Measurements from ENCODE around the gene PKNOX1.
"Not testable (repeated sequence)": the region's sequence is repeated elsewhere in the genome, so short reads cannot be mapped to it uniquely, and the experiment has no call there.

Gene PKNOX1

GRCh38 chr21:43045876-43046821, 71.8 kb downstream of the PKNOX1 start:
- not testable (repeated sequence) for DNase-seq (ENCODE audit: low read depth)

GRCh38 chr21:43053112-43053511, 78.8 kb downstream of the PKNOX1 start:
- not testable (repeated sequence) for DNase-seq (ENCODE audit: low read depth)

GRCh38 chr21:43062955-43063664, 88.7 kb downstream of the PKNOX1 start:
- DNase-seq (ENCODE audit: low read depth) = not testable (repeated sequence)

- not testable (repeated sequence) for DNase-seq (ENCODE audit: low read depth)
Measured at GRCh38 chr21:43064265-43064917, 90.0 kb downstream of the PKNOX1 start.

GRCh38 chr21:43065991-43066390, 91.6 kb downstream of the PKNOX1 start:
- DNase-seq (ENCODE audit: low read depth) = not testable (repeated sequence)

GRCh38 chr21:43066690-43067089, 92.3 kb downstream of the PKNOX1 start:
- DNase-seq (ENCODE audit: low read depth) = not testable (repeated sequence)

GRCh38 chr21:43068065-43068464, 93.7 kb downstream of the PKNOX1 start:
- not testable (repeated sequence) for DNase-seq (ENCODE audit: low read depth)

- not testable (repeated sequence) for DNase-seq (ENCODE audit: low read depth)
Measured at GRCh38 chr21:43069682-43070081, 95.3 kb downstream of the PKNOX1 start.

GRCh38 chr21:43072742-43073141, 98.4 kb downstream of the PKNOX1 start:
- DNase-seq (ENCODE audit: low read depth) = not testable (repeated sequence)

- DNase-seq (ENCODE audit: low read depth) = not testable (repeated sequence)
Measured at GRCh38 chr21:43074401-43075169, 100.2 kb downstream of the PKNOX1 start.

- not testable (repeated sequence) for DNase-seq (ENCODE audit: low read depth)
Measured at GRCh38 chr21:43075170-43076022, 101.0 kb downstream of the PKNOX1 start, which contains the start of gene CBS. CBS (minus strand) TSS chr21:43075835; CDS start chr21:43072193, 3,642 bp downstream.

GRCh38 chr21:43076023-43076637, 101.8 kb downstream of the PKNOX1 start:
- DNase-seq (ENCODE audit: low read depth) = not testable (repeated sequence)

GRCh38 chr21:43076643-43077042, 102.3 kb downstream of the PKNOX1 start:
- DNase-seq (ENCODE audit: low read depth) = not testable (repeated sequence)

- not testable (repeated sequence) for DNase-seq (ENCODE audit: low read depth)
Measured at GRCh38 chr21:43082587-43083300, 108.4 kb downstream of the PKNOX1 start.

Data from stimulated activated CD8-positive, alpha-beta memory T cell treated with anti-CD3 and anti-CD28 coated beads, Interleukin-15, amount 100 ng/mL, for 24 hours (primary cell).